Stimulated activated CD8-positive, alpha-beta memory T cell treated with anti-CD3 and anti-CD28 coated beads, Interleukin-15, amount 100 ng/mL, for 24 hours (primary cell): ENCODE results near the gene TMEM233.

Experiments used
- DNase-seq: peaks from one replicate; pipeline ENCODE4 v3.0.0-alpha.2; 2020; ENCODE audit warnings: low read depth

TMEM233 gene

GRCh38 chr12:119593578-119594398, at the start of gene TMEM233:
TMEM233 (plus strand) TSS chr12:119593774; CDS start chr12:119593849, 75 bp downstream.
- no peak for DNase-seq

- peak; percentile 29 for DNase-seq
Observed at GRCh38 chr12:119544765-119545625, 48.6 kb upstream of the TMEM233 start.

GRCh38 chr12:119546340-119546739, 47.2 kb upstream of the TMEM233 start:
- DNase-seq: no peak

GRCh38 chr12:119547001-119547400, 46.6 kb upstream of the TMEM233 start:
- DNase-seq: no peak

- DNase-seq: no peak
Observed at GRCh38 chr12:119556854-119557253, 36.7 kb upstream of the TMEM233 start.

GRCh38 chr12:119565404-119565803, 28.2 kb upstream of the TMEM233 start:
- no peak for DNase-seq

- no peak for DNase-seq
Observed at GRCh38 chr12:119570771-119571170, 22.8 kb upstream of the TMEM233 start.

- DNase-seq: no peak
Observed at GRCh38 chr12:119573086-119573485, 20.5 kb upstream of the TMEM233 start.

GRCh38 chr12:119574255-119574654, 19.3 kb upstream of the TMEM233 start:
- DNase-seq: no peak

- no peak for DNase-seq
Observed at GRCh38 chr12:119576118-119576810, 17.3 kb upstream of the TMEM233 start.

- DNase-seq: no peak
Observed at GRCh38 chr12:119576915-119577314, 16.7 kb upstream of the TMEM233 start.

- DNase-seq: no peak
Observed at GRCh38 chr12:119578112-119578511, 15.5 kb upstream of the TMEM233 start.

- no peak for DNase-seq
Observed at GRCh38 chr12:119589097-119589496, 4.5 kb upstream of the TMEM233 start.

GRCh38 chr12:119589634-119590033, 3.9 kb upstream of the TMEM233 start:
- DNase-seq: no peak

- DNase-seq: no peak
Observed at GRCh38 chr12:119592232-119592631, 1.3 kb upstream of the TMEM233 start.

- no peak for DNase-seq
Observed at GRCh38 chr12:119594399-119594730, 791 bp downstream of the TMEM233 start.

- no peak for DNase-seq
Observed at GRCh38 chr12:119594772-119595445, 1.3 kb downstream of the TMEM233 start.

GRCh38 chr12:119598159-119598558, 4.6 kb downstream of the TMEM233 start:
- DNase-seq: no peak

- no peak for DNase-seq
Observed at GRCh38 chr12:119601877-119602733, 8.5 kb downstream of the TMEM233 start.

- no peak for DNase-seq
Observed at GRCh38 chr12:119602734-119603094, 9.1 kb downstream of the TMEM233 start.

- no peak for DNase-seq
Observed at GRCh38 chr12:119603767-119604166, 10.2 kb downstream of the TMEM233 start.
